HPDE6-E6E7 (cell line): Measurements from ENCODE around the gene ZNF438.
A peak's percentile ranks its signal among the peaks of the same experiment; 100 is the strongest.
"Not testable (repeated sequence)": the region's sequence is repeated elsewhere in the genome, so short reads cannot be mapped to it uniquely, and the experiment has no call there.

ENCODE experiments used
- DNase-seq: peaks from one replicate; pipeline ENCODE4 v3.0.0; 2011; ENCODE audit warnings: missing footprints; ENCODE audit errors: extremely low spot score

ZNF438 gene, protein sequence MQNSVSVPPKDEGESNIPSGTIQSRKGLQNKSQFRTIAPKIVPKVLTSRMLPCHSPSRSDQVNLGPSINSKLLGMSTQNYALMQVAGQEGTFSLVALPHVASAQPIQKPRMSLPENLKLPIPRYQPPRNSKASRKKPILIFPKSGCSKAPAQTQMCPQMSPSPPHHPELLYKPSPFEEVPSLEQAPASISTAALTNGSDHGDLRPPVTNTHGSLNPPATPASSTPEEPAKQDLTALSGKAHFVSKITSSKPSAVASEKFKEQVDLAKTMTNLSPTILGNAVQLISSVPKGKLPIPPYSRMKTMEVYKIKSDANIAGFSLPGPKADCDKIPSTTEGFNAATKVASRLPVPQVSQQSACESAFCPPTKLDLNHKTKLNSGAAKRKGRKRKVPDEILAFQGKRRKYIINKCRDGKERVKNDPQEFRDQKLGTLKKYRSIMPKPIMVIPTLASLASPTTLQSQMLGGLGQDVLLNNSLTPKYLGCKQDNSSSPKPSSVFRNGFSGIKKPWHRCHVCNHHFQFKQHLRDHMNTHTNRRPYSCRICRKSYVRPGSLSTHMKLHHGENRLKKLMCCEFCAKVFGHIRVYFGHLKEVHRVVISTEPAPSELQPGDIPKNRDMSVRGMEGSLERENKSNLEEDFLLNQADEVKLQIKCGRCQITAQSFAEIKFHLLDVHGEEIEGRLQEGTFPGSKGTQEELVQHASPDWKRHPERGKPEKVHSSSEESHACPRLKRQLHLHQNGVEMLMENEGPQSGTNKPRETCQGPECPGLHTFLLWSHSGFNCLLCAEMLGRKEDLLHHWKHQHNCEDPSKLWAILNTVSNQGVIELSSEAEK

DNA sequence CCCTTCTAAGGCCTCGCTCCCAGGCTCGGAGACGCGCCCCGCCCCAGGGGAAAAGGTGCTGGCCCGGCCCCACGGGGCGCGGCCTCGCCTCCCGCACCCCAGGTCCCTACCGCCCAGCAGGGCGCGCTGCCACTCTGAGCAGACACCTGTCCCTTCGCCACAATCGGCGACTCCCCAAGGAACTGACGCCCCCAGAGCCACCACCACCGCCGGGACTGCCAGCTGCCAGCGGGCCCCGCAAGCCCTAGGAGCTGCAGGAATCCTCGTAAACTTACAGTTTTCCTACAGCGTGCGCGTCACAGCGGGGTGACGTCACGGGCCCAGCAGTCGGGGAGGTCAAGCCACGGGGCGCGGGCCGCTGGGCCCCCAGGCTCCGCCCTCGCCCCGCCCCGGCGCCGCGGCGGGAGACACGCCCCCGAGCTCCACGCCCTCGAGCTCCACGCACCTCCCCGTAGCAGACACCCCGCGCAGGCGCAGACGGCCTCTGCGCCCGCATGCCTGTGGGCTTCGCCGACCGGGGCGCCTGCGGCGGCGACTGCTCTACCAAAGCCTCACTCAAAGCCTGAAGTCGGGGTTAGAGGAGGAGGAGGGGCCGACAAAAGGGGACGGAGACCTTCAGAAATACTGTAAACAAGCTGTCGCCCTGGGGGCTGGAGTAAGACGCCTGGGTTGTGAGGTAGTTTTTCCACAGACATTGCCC, at the start of gene ZNF438:
ZNF438 (minus strand) TSS at position 308 of the 700 bp plus-strand sequence. CDS start 154,831 bp downstream, outside the sequence.
- peak; percentile 46 for DNase-seq

DNA sequence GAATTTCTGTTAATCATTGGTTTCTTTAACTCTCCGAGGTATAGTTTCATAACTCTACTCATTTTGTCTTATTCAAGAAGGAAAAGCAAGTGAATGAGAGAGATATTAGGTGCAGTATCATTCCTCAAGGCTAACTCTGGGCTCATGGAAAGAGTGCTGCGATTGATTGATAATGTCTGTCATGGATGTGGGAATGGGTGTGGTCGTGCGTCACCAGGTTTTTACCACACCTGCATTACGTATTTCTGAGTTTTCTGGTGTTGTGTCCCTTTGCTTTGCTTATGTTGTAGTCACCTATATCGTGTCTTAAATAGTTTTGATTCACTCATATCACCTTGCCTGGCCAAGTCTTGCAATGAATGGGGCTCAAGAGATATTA, 44.9 kb upstream of the ZNF438 start:
- DNase-seq = no peak

DNA sequence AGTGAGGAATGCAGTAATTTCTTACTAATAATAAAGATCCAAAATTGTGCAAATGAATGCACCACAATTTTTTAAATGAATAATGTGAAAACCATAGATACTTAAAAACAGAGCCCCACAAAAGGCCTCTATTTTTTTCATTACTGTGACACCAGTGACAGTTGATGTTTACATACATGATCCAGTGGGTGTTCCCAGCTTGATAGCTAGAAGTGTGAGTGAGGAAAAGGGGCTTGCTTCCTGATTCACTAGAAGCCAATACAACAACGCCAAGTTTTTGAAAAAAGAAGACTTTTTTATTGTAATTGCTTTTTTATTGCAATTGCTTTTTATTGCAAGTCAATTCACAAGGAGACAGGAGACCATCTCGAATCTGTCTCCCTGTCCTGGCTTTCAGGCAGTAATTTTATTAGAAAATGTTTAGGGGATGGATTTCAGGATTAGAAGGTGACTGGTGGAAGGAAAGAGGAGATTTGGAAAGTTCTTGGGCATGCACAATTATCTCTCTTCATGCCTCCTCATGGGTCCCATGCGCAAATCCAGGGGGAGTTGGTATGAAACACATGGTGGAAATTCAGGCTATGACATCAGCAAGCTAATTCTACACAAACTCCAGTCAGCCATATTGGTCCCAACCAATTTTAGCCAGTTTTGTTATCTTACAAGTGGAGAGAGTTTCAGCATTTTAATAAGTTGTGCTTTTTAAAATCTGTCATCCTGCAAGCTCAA, 44.4 kb upstream of the ZNF438 start:
- no peak for DNase-seq

DNA sequence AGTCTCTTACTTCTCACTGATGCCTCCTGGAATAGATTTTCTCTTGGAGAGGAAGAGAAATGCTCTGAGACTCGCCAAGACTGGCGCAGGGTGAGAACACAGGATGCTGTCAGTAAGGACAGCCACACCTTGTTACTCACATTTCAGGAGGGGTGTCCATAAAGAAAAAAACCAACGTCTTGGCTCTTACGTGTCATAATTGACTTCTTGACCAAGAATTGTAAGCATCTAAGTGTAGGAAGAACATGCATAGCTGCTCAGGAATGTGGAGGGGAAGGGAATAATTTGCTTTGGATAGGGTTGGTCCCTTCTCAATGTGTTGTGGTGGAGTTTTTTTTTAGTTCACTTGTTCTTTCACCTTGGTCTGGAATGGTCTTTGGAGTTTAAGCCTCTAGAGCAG, 43.8 kb upstream of the ZNF438 start:
- peak; percentile 14 for DNase-seq

DNA sequence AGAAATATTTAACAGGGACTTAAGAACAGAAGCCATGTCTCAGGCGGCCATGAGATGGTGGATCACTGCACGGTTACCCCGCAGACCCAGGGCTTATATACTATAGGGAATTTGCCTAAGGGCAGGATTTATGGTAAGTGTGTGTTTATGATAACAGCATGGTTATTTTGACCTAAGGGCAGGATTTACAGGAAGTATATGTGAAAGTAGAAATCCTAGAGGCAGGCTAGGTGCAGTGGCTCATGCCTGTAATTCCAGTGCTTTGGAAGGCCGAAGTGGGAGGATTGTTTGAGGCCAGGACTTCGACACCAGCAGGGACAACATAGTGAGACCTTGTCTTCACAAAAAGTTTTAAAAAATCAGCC, 43.0 kb upstream of the ZNF438 start:
- no peak for DNase-seq

DNA sequence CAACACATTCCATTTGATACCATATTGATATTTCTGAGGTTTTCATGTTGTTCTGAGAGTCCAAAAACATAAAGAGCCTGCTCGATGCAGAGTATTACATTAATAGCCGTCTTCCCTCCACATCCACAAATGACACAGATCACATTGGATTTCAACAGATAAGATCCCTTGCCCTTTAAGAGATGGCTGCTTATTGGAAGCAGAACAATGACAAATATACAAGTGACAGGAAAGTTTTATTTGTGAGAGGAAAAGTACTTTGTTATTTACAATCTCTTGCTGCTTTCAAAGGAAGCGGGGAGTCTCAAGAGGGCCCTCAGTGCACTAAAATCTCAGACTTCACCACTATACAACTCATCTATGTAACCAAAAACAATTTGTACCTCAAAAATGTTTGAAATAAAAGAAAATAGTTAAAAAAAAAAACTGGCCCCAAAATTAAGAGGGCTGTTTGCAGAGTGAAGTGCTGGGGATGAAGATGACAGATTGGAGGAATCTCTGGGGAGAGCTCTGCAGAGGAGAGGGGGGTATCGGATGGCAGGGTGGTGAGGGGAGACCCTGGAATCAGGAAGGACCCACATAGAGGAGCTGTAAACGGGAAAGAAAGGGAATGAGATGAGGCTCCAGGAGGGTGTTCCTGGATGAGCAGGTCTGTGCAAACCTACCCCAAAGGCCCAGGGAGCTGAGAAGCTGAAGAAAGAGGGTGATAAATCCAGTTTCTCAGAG, 42.5 kb upstream of the ZNF438 start:
- no peak for DNase-seq

DNA sequence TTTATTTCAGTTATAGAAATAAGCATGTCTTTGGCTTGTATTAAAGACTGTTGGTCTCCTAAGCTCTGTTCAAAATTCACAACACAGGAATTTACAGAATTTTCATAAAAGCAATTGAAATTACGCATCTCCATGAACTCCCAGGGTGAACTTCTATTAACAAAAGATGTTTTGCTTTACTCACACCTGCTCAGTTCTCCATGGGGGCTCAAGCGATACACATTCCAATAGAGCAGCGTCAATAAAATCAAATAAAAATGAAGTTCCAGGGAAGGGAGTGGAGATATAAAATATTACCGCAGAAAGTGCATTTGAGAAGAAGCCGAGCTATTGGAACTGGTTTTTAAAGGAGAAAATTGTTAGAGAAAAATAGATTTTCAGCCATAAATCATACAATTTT, 41.5 kb upstream of the ZNF438 start:
- no peak for DNase-seq

DNA sequence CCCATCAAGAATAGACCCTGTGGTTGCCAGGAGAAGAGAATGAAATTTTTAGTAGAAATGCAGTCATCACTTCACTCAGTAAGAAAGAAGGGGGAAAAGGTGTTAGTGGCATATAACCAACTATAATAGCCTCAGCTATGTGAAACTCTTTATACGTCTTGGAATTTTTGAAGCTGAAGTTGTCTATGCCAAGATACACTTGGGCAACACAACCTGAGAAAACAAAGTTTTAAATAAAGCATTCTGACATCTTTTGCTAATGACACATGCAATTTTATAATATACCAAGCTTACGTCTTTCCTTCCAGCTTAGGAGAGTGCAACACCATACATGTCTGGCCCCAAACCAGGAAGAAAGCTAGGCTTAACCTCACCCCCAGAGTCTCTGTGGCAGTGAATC, 40.8 kb upstream of the ZNF438 start:
- DNase-seq = no peak

DNA sequence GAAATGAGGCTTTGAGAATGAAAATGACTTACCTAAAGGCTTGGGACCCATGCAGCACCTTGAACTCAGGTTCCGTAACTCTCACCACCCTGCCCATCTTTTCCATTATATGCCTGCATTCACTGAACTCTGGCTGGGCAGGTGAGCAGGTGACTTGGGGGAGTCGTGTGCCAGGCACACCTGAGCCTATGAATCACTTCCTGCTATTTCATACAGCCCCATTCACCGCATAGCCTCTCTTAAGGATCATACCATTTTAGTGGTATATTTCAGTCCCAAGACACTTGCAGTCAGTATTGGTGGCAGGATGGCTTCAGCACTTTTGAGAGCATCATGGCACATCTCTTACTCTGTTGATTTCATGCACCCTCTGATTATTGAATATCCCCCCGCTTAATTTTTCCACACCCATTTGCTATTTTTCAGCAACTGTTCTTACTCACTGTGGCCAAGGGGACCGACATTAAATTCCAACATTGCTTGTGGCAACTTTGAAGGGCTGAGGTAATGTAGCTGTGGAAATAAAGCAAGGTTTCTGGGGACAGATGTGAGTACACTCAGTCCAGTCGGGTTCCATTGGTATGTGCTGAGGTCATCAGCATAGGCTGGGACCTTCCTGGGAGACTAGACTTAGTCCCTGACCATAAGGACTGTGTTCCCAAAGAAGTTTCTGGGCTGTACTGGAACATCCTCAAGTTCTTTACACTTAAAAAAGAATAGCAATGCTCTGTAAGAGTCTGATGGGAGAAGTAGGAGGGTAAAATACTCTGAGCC, 39.8 kb upstream of the ZNF438 start:
- DNase-seq = peak; percentile 8

DNA sequence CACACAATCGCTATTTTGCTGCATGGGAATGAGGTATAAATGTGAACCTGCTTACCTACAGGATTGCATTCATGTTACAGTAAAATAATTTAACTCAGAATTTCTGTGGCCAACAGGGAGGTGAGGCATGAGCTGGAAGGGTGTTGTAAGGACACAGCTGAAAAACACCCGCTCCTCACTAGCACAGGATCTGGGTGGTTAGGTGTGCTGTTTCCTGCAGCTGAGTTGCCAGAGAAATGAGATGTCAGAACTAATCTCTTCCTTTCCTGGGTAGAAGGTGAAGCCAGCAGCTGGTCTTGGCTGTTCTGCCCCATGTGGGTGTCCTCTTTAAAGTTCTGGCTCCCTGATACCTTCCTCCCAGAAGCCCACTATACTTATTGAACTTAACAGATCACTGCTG, 39.0 kb upstream of the ZNF438 start:
- no peak for DNase-seq

DNA sequence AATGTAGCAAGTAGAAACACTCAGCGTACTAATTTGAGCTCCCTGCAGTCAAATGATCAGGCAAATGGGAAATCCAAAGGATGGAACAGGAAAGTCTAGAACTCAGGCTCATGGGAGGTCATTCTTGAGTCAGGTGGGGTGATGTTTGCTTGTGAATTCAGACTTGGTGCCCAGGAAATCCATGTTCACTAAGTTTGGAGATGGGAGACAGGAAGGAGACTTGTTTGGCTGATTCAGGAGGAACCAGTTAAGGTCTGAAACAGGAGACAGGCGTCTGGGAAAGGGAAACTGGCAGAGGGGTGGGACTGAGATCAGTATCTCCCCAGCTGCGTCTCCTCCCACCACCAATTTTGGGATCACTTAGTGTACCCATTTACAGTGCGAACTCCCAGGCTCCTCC, 38.4 kb upstream of the ZNF438 start:
- no peak for DNase-seq

DNA sequence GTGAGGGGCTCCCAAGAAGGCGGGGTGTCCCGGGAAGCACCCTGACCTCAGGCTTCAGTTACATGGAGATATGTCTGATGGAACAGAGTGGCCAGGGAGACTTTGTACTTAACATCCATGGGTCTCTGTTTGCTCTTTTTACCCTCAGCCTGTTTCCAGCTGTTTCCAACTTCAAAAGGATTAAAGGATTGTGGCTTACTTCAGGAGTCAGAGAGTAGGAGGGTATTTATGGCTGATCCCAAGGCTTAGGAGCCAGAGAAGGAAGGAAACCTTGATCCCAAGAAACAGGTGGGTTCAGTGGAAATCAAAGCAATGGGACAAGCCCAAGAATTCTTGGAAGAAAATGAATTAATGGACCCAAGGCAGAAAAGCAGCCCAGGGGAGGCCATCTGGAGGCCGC, 37.7 kb upstream of the ZNF438 start:
- no peak for DNase-seq

DNA sequence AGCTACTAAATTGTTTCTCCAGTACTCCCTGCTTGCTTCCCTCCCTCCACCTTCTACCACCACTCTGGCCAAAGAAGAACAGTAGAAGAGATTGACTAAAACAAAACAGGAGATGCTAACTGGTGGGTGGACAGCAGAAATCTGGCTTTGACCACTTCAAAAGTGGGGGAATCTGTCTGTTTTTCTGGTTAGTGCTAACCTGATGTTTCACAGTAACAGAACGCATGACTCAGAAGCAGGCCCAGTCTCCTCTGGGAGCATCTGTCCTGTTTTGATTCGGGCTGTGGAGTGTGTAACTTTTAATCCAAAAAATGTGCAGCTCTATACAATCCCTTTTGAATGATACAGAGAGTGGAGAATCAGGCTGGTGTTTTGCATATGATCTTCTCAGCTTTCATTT, 32.7 kb upstream of the ZNF438 start:
- no peak for DNase-seq

DNA sequence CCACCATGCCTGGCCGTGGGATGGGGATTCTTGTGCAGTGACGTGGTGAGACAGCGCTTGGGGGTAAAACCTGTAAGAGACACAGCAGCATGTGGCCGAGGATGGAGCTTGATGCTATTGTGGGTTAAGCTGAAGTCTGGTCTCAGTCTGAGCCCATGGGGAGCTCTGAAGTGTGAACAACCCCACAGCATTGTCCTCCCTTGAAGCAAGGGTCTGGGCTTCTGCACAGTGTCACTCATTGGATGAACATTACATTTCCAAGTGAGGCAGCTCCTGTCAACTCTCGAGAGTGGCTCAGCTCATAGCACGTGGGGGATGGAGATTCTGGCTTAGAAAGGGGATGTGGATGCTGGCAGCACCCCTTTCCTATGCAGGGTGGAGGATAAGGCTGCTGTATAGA, 32.2 kb upstream of the ZNF438 start:
- DNase-seq = no peak

DNA sequence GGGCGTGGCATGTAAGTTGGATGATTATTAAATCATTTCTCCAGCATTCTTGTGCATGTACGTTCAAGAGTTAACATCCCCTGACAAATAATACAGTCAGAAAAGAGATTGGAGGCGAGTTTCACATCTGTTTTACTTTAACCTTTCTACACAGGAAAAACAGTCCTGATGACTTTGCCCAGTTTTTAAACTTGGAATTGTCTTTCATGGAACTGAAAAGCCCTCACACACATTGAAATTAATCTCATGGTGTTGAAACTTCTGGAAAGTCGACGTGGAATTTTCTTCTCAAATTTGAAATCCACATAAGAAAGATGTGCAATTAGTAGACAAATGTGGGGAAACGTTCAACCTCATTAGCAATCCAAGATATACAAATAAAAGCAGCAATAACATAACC, 31.2 kb upstream of the ZNF438 start:
- no peak for DNase-seq

DNA sequence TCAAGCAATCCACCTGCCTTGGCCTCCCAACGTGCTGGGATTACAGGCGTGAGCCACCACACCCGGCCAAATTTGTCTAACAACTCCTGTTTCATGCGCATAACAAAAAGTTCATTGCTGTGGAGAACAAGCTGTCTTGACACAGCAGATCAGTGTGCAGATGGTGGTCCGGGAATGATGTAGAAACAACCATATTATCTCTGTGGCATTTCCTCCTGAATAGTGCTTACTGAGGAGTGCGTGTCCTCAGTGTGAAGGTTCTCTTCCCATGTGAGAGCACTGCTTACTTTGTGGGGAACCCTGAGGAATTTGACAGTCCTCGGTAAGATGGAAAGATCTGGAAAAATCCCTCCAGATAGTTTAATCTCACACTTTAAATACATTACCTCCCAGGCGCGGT, 30.3 kb upstream of the ZNF438 start:
- DNase-seq = no peak

DNA sequence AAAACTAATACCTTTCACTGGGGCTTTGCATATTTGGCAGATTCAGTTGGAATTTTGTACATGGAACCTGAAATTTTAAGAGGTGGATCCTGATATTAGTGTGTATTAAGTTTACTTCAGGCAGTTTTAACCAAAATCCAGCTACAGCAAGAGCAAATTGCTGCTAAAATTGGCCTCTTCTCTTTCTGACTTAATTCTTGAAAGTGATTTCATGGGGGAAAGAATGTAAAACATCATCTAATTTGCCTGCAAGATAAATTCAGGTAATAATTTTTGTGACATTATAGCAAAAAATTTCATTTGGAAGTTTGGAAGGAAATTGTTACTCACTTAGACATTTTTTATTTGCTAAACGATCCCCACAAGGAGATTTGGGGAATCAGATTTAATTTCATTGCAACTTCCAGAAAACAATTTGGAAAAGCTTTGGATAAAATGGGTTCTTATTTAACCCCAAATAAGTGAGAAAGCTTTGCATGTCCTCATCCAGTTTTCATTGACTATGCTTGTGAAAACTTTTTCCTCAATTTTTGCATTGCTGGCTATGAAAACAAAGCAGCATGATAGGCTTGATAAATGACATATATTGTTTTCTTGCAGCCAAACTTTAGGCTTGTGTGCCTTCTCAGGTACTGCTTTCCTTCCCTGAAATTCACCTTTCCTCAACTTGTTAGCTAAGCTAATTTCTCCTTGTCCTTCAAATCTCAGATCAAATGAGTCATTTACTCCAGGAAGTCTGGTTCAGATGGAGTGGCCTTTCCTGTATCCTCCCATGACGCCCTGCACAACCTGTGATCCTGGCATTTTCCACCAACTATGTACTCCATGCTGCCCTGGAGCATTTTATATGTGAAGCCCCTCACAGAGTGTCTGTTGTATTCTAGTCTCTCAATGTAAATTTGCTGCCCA, 27.4 kb upstream of the ZNF438 start:
- DNase-seq = no peak

DNA sequence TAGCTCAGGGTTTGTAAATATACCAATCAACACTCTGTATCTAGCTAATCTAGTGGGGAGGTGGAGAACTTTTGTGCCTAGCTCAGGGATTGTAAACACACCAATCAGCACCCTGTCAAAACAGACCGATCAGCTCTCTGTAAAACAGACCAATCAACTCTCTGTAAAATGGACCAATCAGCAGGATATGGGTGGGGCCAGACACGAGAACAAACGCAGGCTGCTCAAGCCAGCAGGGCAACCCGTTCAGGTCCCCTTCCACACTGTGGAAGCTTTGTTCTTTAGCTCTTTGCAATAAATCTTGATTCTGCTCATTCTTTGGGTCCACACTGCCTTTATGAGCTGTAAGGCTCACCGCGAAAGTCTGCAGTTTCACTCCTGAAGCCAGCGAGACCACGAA, 25.0 kb upstream of the ZNF438 start:
- DNase-seq = not testable (repeated sequence)

DNA sequence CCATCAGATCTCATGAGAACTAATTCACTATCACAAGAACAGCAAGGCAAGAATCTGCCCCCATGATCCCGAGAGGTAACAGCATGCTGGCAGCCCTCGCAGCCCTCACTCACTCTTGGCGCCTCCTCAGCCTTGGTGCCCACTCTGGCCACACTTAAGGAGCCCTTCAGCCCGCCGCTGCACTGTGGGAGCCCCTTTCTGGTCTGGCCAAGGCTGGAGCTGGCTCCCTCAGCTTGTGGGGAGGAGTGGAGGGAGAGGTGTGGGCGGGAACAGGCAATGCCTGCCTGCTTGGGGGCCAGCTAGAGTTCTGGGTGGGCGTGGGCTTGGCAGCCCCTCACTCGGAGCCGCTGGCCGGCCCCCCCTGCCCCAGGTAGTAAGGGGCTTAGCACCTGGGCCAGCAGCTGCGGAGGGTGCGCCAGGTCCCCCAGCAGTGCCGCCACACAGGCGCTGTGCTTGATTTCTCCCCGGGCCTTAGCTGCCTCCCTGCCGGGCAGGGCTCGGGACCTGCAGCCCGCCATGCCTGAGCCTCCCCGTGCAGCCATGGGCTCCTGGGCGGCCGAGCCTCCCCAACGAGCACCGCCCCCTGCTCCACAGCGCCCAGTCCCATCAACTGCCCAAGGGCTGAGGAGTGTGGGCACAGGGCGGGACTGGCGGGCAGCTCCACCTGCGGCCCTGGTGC, 24.0 kb upstream of the ZNF438 start:
- no peak for DNase-seq
